Adrenal gland (tissue), 12 donors: ENCODE results near the gene SHISA6. TPM values are rescaled to one million over a fixed set of nuclear protein-coding genes. Genes with fewer than 3 reads are reported as not detected.

ENCODE experiments used
- DNase-seq, 7 donors: peaks; one replicate each; pipeline ENCODE4 v3.0.0-alpha.2; 2019 to 2020
- H3K27ac ChIP-seq, 5 donors: fragments of 200-600 bp; sonication (generic) in 4 of 5; 1 replicate in 3 of 5; 2 replicates in 2 of 5; pipeline versions ENCODE4 v1.5.1 to v1.8.0; 2016 to 2020; ENCODE audit warnings: mild to moderate bottlenecking in 1 of 5
- H3K27me3 ChIP-seq: fragments of 200-600 bp; 2 replicates; pipeline ENCODE4 v1.8.0; 2021
- H3K36me3 ChIP-seq, 2 donors: fragments of 200-600 bp; replicated peaks in 1 of 2; 1 replicate in 1 of 2; 2 replicates in 1 of 2; pipeline versions ENCODE4 v1.5.1 to v1.8.0; 2018 to 2022
- H3K4me1 ChIP-seq, 2 donors: fragments of 200-600 bp; replicated peaks in 1 of 2; 1 replicate in 1 of 2; 2 replicates in 1 of 2; pipeline versions ENCODE4 v1.5.1 to v1.8.0; 2018 to 2021
- H3K4me3 ChIP-seq, 4 donors: fragments of 200-600 bp; sonication (generic) in 3 of 4; one replicate each; pipeline ENCODE4 v1.5.1; 2016 to 2018
- H3K9me3 ChIP-seq, 3 donors: fragments of 200-600 bp; sonication (generic) in 1 of 3; replicated peaks in 1 of 3; 1 replicate in 2 of 3; 2 replicates in 1 of 3; pipeline versions ENCODE4 v1.5.1 to v1.8.0; 2016 to 2021
- POLR2A ChIP-seq, 2 donors: fragments of 450-650 bp; IDR thresholded peaks; one replicate each; pipeline ENCODE4 v1.6.1; 2017; ENCODE audit warnings: antibody characterized with exemption in 2 of 2, mild to moderate bottlenecking in 2 of 2, moderate library complexity in 1 of 2
- WGBS, 4 donors: extraction: QIAGEN DNeasy Blood & Tissue Kit in 2 of 4; methylation state at CpG; one replicate each; pipeline versions ENCODE4 v1.1.5 to v1.1.7; 2013 to 2017; 5-methylcytosine and 5-hydroxymethylcytosine counted together
- intact Hi-C, 2 donors: fragments of 100-400 bp; cut with DNase I; formaldehyde crosslinking; loops; one replicate each; pipeline versions ENCODE4 v1.14.1 to v1.15.0; 2022 to 2023
- polyA plus RNA-seq, 3 donors: library from polyadenylated mRNA; stranded (reverse); fragments of 200-250 nt in 2 of 3; fragments of 350-450 nt in 1 of 3; fragmentation: Illumina TruSeq in 1 of 3; extraction: RNeasy Lipid Tissue Mini Kit (QIAGEN cat#74804) in 1 of 3; gene quantifications; one replicate each; pipeline ENCODE4 v1.2.3, GENCODE V29; 2013 to 2014
- total RNA-seq, 9 donors: library from RNA; depleted of rRNA in 4 of 9; stranded (reverse); fragments of >200 nt in 4 of 9; fragments of 120-200 nt in 1 of 9; fragmentation: NEBNext Ultra II Directional in 1 of 9; extraction: Animal tissue kit (Norgen Biotek cat#: 25700) in 1 of 9; gene quantifications; one replicate each; pipeline versions ENCODE4 v1.1.0 to v1.2.4, GENCODE V29; 2013 to 2023
- TF ChIP-seq, protein P1 (sequence below), 6 experiments: fragments of 450-650 bp in 4 of 6; fragments of 200-600 bp in 2 of 6; sonication (generic) in 1 of 6; IDR thresholded peaks; 1 replicate in 5 of 6; 2 replicates in 1 of 6; pipeline versions ENCODE4 v1.5.1 to v1.8.0; 2016 to 2021; ENCODE audit warnings: antibody characterized with exemption in 6 of 6, mild to moderate bottlenecking in 2 of 6, moderate library complexity in 1 of 6
- donor health status: healthy with polysubstance abuse.
- donor health status: Bipolar disorder and iron deficiency.
- donor health status: DM: yes; HTN: yes; CAD: no.
- donor health status: DM: no; HTN: no; CAD: no.
- donor health status: DM: no; HTN: no; CAD: no.
- donor health status: DM: yes; HTN: yes; CAD: no.

The SHISA6 gene
- total and polyA plus RNA-seq, 12 donors = 0.09 to 2.0 (median 0.57) TPM

DNA sequence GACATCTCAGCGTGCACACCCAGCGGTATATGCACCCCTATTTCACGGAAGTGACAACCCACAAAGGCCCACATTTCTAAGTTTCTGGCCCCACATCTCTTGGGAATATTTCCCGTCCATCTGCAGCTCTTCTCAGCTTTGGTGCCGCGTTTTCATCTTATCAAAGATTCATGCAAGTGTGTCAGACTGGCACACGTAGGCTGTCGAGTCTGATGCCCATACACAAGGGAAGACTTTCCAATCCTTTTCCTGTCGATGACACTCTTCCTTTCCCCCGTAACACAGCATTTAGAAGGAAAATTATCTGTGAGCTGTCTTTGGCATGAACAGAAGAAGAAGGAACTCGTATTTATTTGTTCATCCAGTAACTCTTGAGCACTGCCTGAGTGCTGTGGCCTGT is 83.0 kb downstream of the SHISA6 start:
- H3K27ac ChIP-seq = no peak overlapping the region
- no peaks in the 10 kb centered on the region for H3K27me3 ChIP-seq
- intact Hi-C loops = no loop called here
- no peaks in the 10 kb centered on the region for H3K9me3 ChIP-seq
- whole genome bisulfite sequencing, 4 donors = 82 to 89% (median 84%) methylated on average over 11 of the region's 11 CpGs
- no peak for DNase-seq
- no peaks in the 10 kb centered on the region for H3K36me3 ChIP-seq
- no peaks in the 10 kb centered on the region for H3K4me1 ChIP-seq
- TF ChIP-seq, protein P1, sequence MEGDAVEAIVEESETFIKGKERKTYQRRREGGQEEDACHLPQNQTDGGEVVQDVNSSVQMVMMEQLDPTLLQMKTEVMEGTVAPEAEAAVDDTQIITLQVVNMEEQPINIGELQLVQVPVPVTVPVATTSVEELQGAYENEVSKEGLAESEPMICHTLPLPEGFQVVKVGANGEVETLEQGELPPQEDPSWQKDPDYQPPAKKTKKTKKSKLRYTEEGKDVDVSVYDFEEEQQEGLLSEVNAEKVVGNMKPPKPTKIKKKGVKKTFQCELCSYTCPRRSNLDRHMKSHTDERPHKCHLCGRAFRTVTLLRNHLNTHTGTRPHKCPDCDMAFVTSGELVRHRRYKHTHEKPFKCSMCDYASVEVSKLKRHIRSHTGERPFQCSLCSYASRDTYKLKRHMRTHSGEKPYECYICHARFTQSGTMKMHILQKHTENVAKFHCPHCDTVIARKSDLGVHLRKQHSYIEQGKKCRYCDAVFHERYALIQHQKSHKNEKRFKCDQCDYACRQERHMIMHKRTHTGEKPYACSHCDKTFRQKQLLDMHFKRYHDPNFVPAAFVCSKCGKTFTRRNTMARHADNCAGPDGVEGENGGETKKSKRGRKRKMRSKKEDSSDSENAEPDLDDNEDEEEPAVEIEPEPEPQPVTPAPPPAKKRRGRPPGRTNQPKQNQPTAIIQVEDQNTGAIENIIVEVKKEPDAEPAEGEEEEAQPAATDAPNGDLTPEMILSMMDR (IDR thresholded peaks at IDR 0.05) = no peak
- no peak for TF ChIP-seq POLR2A (IDR thresholded peaks at IDR 0.05)
- no peak overlapping the region for H3K4me3 ChIP-seq

DNA sequence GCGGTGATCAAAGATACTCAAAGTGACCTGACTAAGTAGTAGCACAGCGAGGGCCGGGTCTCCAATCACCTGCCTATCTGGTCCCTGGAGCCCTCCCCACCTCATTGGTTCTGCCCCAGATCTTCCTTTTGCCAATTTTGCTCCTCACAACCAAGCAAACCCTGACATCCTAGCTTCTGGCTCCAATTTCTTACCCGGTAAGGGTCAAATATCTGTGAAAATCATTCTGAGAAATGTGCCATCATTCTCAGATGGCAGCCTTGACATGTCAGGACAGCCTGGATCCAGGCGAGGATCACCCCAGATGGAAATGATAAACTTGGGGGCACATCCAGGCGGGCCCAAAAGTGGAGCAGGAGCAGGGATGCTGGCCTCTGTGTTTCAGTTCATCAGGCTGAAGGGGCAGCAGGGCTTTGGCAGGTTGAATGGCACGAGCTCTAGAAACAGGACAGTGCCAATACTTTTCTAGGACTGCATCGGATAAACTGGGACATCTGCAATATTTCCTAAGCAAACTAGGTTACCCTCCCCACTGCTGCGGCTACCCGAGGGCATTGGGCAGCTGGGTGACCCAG is 83.9 kb downstream of the SHISA6 start:
- DNase-seq = no peak
- no peak for TF ChIP-seq POLR2A (IDR thresholded peaks at IDR 0.05)
- TF ChIP-seq, protein P1 (IDR thresholded peaks at IDR 0.05) = no peak
- Histone ChIP-seq H3K27ac (no peak overlapping the region), H3K9me3 (no peaks in the 10 kb centered on the region), H3K27me3 (no peaks in the 10 kb centered on the region), H3K4me1 (no peaks in the 10 kb centered on the region), H3K4me3 (no peak overlapping the region), H3K36me3 (no peaks in the 10 kb centered on the region)
- intact Hi-C loops = no loop called here
- 74 to 83% (median 81%) methylated on average over 9 to 10 of the region's 10 CpGs for WGBS, 4 donors

DNA sequence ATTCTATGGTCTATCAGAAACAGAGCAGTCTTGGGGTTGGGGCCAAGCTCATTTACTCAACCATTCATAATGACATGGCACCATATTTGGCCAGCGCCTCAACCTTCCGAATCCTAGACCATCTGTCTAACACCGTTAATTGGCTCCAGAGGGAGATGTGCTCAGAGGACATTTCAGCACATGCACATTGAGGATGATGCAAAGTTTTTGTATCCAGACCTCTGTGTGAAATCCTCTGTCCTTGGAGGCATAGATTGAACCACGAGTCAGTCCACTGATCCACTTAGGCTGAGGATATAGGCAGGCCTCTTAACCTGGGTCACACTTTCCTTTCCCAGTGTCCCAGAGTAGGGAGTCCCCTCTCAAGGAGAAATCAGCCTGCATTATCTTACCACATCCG is 85.5 kb downstream of the SHISA6 start:
- TF ChIP-seq, protein P1 (IDR thresholded peaks at IDR 0.05) = no peak
- H3K36me3 ChIP-seq = no peaks in the 10 kb centered on the region
- H3K4me1 ChIP-seq = no peaks in the 10 kb centered on the region
- intact Hi-C loops = no loop called here
- no peak for DNase-seq
- no peak overlapping the region for H3K4me3 ChIP-seq
- H3K27me3 ChIP-seq = no peaks in the 10 kb centered on the region
- H3K9me3 ChIP-seq = no peaks in the 10 kb centered on the region
- WGBS, 4 donors = 76 to 84% (median 83%) methylated on average over 4 to 5 of the region's 5 CpGs
- H3K27ac ChIP-seq = no peak overlapping the region

DNA sequence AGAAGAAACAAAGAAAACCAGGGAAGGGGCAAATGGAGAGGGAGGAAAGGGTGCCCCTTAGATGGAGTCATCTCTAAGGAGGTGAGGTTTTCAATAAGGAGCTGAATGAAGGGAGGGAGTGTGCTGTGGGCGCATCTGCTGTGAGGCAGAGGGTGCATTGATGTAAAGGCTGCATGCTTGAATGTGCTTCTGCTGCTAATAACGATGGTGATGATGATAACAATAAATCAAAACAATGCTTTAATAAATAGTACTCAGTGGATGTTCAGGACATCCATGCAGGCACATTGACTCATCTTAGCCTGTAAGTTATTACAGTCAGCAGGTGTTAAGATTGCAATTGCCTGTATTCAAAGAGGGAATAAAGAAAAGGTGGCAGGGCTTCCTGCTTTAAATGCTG is 87.8 kb downstream of the SHISA6 start:
- TF ChIP-seq, protein P1 (IDR thresholded peaks at IDR 0.05) = no peak
- no peak for TF ChIP-seq POLR2A (IDR thresholded peaks at IDR 0.05)

More for the DNA sequence above, 87.8 kb downstream of the SHISA6 start:
- Histone ChIP-seq H3K27ac (no peak overlapping the region), H3K4me1 (no peaks in the 10 kb centered on the region), H3K4me3 (no peak overlapping the region), H3K9me3 (no peaks in the 10 kb centered on the region), H3K36me3 (no peaks in the 10 kb centered on the region), H3K27me3 (no peaks in the 10 kb centered on the region)
- WGBS, 4 donors = 44 to 53% (median 52%) methylated on average over 2 of the region's 2 CpGs
- intact Hi-C loops = no loop called here
- no peak for DNase-seq
